Coronary artery (tissue), 2 donors: ENCODE measurements around the gene KDM1A.

ENCODE experiments used
- DNase-seq: peaks from one replicate; pipeline ENCODE4 v3.0.0-alpha.2; 2017; ENCODE audit warnings: low spot score
- H3K27ac ChIP-seq, 2 donors: fragments of 200-600 bp; sonication (generic); one replicate each; pipeline ENCODE4 v1.5.1; 2016 to 2019
- H3K4me3 ChIP-seq: fragments of 200-600 bp; sonication (generic); 2 replicates; pipeline ENCODE4 v1.5.1; 2016; ENCODE audit warnings: mild to moderate bottlenecking, moderate library complexity
- TF ChIP-seq, protein P1 (sequence below): fragments of 200-600 bp; sonication (generic); IDR thresholded peaks from one replicate; pipeline ENCODE4 v1.5.1; 2019; ENCODE audit warnings: antibody characterized with exemption

Gene KDM1A

DNA sequence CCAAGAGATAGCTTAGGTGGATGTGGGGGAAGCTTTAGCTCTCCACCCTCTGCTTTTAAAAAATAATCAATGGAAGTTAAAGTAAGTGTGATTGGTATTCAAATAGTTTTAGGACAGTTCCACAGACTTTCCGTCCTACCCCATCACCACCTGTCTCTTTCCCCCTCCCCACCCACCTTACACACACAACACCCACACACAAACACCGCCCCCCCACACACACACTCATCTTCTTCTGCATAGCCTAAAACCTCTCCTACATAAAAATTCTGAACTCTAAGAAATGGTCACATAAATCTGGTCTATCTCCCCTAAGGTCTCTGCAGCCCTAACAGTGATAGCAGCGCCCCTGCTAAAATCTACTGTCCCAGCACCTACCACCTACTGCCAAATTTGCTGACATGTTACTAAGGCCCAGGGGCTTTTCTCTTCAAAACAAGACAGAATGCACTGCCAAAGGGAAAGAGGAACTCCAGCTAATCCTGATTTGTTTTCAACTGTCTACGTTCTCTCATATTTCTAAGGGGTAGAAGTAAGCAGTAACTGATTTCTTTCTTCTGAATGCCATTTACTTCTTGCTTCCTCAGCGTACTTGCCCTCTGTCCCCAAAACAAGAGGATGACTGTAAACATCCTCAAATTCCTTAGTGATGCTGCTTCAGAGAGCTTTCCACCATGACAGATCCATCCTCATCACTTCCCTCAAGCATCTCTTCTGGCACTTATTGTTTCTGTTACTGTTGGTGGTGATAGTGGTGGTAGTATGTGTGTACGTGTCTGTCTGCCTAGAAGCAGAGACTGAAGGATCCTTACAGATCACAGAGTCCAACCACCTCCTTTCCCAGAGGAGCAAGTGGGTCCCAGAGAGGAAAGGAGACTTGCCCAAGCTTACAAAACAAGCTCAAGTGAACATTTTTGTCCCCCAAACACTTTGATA lies 92.6 kb downstream of the KDM1A start:
- no peak overlapping the region for H3K4me3 ChIP-seq
- H3K27ac ChIP-seq: peak overlapping the region in 1 of 2 donors; percentile 25
- TF ChIP-seq, protein P1, sequence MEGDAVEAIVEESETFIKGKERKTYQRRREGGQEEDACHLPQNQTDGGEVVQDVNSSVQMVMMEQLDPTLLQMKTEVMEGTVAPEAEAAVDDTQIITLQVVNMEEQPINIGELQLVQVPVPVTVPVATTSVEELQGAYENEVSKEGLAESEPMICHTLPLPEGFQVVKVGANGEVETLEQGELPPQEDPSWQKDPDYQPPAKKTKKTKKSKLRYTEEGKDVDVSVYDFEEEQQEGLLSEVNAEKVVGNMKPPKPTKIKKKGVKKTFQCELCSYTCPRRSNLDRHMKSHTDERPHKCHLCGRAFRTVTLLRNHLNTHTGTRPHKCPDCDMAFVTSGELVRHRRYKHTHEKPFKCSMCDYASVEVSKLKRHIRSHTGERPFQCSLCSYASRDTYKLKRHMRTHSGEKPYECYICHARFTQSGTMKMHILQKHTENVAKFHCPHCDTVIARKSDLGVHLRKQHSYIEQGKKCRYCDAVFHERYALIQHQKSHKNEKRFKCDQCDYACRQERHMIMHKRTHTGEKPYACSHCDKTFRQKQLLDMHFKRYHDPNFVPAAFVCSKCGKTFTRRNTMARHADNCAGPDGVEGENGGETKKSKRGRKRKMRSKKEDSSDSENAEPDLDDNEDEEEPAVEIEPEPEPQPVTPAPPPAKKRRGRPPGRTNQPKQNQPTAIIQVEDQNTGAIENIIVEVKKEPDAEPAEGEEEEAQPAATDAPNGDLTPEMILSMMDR: no peak
- no peak for DNase-seq

DNA sequence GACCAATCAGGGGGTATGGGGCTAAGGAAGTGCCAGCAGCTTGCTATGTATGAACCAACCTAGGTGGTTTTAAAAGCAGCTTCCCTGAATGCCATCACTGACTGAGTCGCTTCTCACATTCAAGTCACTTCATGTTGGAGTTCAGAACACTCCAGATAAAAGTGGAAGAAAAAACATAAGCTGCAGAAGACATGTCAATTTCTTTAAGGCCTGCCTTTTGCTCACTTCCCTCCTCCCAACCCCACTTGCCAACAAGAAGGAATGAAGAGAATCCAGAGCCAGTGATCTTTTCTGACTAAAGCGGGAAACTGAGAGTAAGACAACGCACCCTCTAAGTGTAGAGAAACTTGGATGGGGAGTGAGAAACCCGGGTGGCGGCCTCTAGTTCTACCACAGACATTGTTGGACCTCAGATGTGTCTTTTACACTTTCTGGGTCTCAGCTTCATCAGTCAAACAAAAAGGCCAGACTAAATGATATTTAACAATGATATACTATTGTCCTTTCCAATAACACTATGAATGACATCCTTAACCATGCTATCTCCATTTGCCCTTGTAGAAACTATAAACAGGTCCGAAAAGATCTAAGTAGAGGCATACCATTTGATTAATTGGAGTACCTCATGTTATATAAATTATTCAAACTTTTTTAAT lies 95.3 kb downstream of the KDM1A start:
- peak overlapping the region in 1 of 2 donors; percentile 63 for H3K27ac ChIP-seq

DNA sequence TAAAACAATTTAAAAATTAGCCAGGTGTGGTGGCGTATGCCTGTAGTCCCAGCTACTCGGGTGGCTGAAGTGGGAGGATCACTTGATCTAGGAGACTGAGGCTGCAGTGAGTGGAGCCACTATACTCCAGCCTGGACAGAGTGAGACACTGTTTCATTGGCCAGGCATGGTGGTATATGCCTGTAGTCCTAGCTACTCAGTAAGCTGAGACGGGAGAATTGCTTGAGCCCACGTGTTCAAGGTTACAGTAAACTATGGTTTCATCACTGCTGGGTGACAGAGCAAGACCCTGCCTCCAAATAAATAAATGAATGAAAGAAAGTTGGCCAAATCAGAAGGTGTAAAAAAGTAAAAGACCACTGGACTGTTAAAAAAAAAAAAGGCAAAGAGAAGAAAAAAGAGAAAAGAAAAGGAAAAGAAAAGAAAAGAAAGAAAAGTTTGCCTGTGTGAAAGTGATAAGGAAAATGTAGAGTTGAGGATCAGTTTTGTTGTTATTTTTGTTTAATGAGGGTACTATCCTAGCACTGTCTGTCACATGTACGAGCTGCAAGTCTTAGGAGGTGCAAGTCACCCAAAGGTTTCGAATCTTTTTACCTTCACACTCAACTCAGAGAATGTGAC lies 97.1 kb downstream of the KDM1A start:
- no peak for DNase-seq
- no peak overlapping the region for H3K4me3 ChIP-seq
- TF ChIP-seq, protein P1: no peak
- no peak overlapping the region for H3K27ac ChIP-seq

More for the DNA sequence above, 95.3 kb downstream of the KDM1A start:
- TF ChIP-seq, protein P1: no peak
- peak overlapping the region; percentile 15 for H3K4me3 ChIP-seq
- no peak for DNase-seq

- no peak for DNase-seq
- TF ChIP-seq, protein P1: no peak
- no peak overlapping the region for H3K4me3 ChIP-seq
- no peak overlapping the region for H3K27ac ChIP-seq
Observed at GRCh38 chr1:23116921-23117699, 97.8 kb downstream of the KDM1A start.

DNA sequence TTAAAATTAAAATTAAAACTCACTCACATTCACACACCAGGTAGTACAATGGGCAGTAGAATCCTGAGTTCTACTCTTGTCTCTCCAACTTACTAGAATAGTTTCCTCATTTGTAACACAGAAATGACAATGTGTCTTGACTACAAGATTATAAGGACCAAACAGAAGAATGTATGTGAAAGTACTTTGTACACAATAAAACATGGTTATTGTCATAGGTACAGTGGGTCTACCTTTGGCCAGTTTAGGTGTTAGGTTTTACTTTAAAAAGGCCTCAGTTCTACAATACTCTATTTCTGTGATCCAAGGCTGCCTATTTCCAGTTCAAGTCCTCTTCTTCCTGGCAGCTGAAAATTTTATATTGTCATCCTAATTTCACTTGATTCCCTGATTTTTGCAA lies 99.1 kb downstream of the KDM1A start:
- no peak for DNase-seq
- TF ChIP-seq, protein P1: no peak
- H3K27ac ChIP-seq: no peak overlapping the region
- no peak overlapping the region for H3K4me3 ChIP-seq

DNA sequence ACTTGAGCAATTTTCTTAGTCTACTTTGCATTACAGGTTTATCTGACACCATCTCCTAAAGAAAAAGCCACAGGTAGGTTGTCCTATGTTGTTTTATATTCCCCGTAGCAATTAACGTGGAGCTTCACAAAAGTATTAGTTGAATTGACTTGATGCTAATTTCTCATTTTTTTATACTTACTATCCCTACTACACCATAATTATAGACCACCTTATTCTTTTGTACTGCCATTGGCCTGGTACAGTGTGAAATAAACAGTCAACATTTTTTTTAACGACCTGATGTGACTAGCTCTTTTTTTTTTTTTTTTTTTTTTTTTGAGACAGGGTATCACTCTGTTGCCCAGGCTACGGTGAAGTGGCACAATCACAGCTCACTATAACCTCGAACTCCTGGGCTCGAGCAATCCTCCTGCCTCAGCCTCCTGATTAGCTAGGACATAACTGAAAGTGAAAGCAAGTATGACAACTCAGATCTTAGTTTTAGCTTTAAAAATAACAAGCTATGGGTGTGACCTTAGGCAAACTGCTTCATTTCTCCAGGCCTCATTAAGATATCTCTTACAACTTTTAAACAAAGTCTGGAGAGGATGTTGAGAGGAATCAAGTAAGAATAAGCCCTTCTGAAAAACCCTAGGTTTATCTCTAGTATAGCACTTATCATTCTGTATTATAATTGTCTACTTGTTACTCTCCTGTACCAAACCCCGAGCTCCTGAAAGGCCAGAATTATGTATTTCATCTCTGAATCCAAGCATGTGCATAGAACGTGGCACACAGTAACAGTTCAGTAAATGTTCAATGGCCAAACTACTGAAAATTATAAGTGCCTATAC lies 99.9 kb downstream of the KDM1A start:
- peak; percentile 56 for DNase-seq
- TF ChIP-seq, protein P1: no peak
- Histone ChIP-seq H3K4me3 (peak overlapping the region; percentile 54), H3K27ac (peak overlapping the region in 1 of 2 donors; percentile 5)
